ENCODE measurements around the gene ADAM10. TPM values are rescaled to one million over a fixed set of nuclear protein-coding genes. Genes with fewer than 3 reads are reported as not detected.

The ADAM10 gene
- total and polyA plus RNA-seq, 2 of the 4 experiments (the other 2 are of a cell fraction) = 110 to 185 TPM

- no peaks in the 10 kb centered on the region for H4K20me1 ChIP-seq (ENCODE audit: insufficient read depth, low read length)
- H3K36me3 ChIP-seq (ENCODE audit: control insufficient read depth, insufficient read depth, low read length) = peaks cover 13% of the 10 kb centered on the region
- no peak overlapping the region for H2AK5ac ChIP-seq (ENCODE audit: low read depth, low read length)
- peaks cover 4 to 19% of the 10 kb centered on the region in 2 experiments; a peak in 3 of 4 replicates for H3K79me1 ChIP-seq (ENCODE audit: low read depth in 1 of 2, low read length in 2 of 2)
- H4K8ac ChIP-seq (ENCODE audit: low read depth in 2 of 2, low read length in 2 of 2) = no peak overlapping the region
- in situ Hi-C loops (cut with MboI; ENCODE audit: low sequenced_read_pairs) (no loop called here), intact Hi-C loops (cut with micrococcal nuclease) (no loop called here), dilution Hi-C loops (cut with HindIII; ENCODE audit: low sequenced_read_pairs, unreplicated experiment) (no loop called here)
- no peak overlapping the region for H2BK20ac ChIP-seq (ENCODE audit: low read depth, low read length)
- H2BK15ac ChIP-seq (ENCODE audit: low read depth, low read length) = no peak overlapping the region
- no peak overlapping the region for H4K5ac ChIP-seq (ENCODE audit: low read depth, low read length)
- ChIA-PET CTCF (no interaction called here), POLR2A (ENCODE audit: unreplicated experiment) (no interaction called here)
- H2AK9ac ChIP-seq (replicated peaks; ENCODE audit: low read depth, low read length, poor library complexity) = no peak overlapping the region
- TF ChIP-seq CHD1 (IDR thresholded peaks at IDR 0.05; ENCODE audit: low read depth, low read length) = no peak
- TF ChIP-seq RAD21 (IDR thresholded peaks at IDR 0.05; ENCODE audit: low read length) = no peak
- TF ChIP-seq MXI1 (IDR thresholded peaks at IDR 0.05; ENCODE audit: borderline replicate concordance, low read depth, low read length) = no peak
- no peak for TF ChIP-seq CTCF (conservative IDR thresholded peaks at IDR 0.05; ENCODE audit: low read depth, low read length)
- no peak for TF ChIP-seq USF2 (IDR thresholded peaks at IDR 0.05; ENCODE audit: low read depth, low read length)
- no peak for TF ChIP-seq BHLHE40 (IDR thresholded peaks at IDR 0.05; ENCODE audit: low read depth, low read length)
- TF ChIP-seq RFX5 (IDR thresholded peaks at IDR 0.05; ENCODE audit: low read depth, low read length) = no peak
- no peak for TF ChIP-seq ELK1 (IDR thresholded peaks at IDR 0.05; ENCODE audit: borderline replicate concordance, low read depth, low read length)
- no peak for TF ChIP-seq CEBPB (IDR thresholded peaks at IDR 0.05; ENCODE audit: low read depth, low read length)
- no peak for TF ChIP-seq NFE2L2 (IDR thresholded peaks at IDR 0.05; ENCODE audit: low read depth, low read length)
- TF ChIP-seq MAZ (IDR thresholded peaks at IDR 0.05; ENCODE audit: borderline replicate concordance, low read depth, low read length) = no peak
- no peak for TF ChIP-seq MAFK (IDR thresholded peaks at IDR 0.05; ENCODE audit: low read depth, low read length)
- no peak for TF ChIP-seq POLR2A (IDR thresholded peaks at IDR 0.05; ENCODE audit: low read depth, low read length)
- no peak for TF ChIP-seq FOS (IDR thresholded peaks at IDR 0.05; ENCODE audit: low read depth, low read length)
- TF ChIP-seq RCOR1 (IDR thresholded peaks at IDR 0.05; ENCODE audit: insufficient replicate concordance, low read length) = no peak
- TF ChIP-seq SMC3 (IDR thresholded peaks at IDR 0.05; ENCODE audit: low read depth, low read length) = no peak
- DNase-seq = no peak
- no peak overlapping the region for H2AFZ ChIP-seq (replicated peaks; ENCODE audit: low read length, poor library complexity)
- H3K27ac ChIP-seq (ENCODE audit: insufficient read depth, low read length) = no peak overlapping the region
- no peak overlapping the region for H3K14ac ChIP-seq (replicated peaks; ENCODE audit: low read depth, low read length)
- H3K4me3 ChIP-seq (ENCODE audit: insufficient read depth, low read depth, low read length) = no peak overlapping the region
- no peak overlapping the region for H3K23ac ChIP-seq (ENCODE audit: low read depth, low read length)
- H3K9me1 ChIP-seq (ENCODE audit: insufficient read depth, low read length) = no peaks in the 10 kb centered on the region
- H2BK5ac ChIP-seq (ENCODE audit: low read depth, low read length, poor library complexity, severe bottlenecking) = no peak overlapping the region
- no peak overlapping the region for H3K4me2 ChIP-seq (ENCODE audit: low read depth, low read length)
- H3K27me3 ChIP-seq (ENCODE audit: control insufficient read depth, insufficient read depth, low read length) = no peaks in the 10 kb centered on the region
- H3K4ac ChIP-seq (ENCODE audit: low read depth, low read length) = no peak overlapping the region
- H3K18ac ChIP-seq (ENCODE audit: low read depth, low read length) = no peak overlapping the region
- H3K9me3 ChIP-seq (ENCODE audit: control insufficient read depth, insufficient read depth, low read length) = no peaks in the 10 kb centered on the region
- no TSS peak for BruUV-seq (replicated peaks)
- no CpG with 5 or more reads among the region's 2 CpGs for WGBS, 2 experiments (ENCODE audit: extremely low coverage in 2 of 2, insufficient read length in 1 of 2)
- no peak overlapping the region for H4K91ac ChIP-seq (ENCODE audit: insufficient read depth, low read depth, low read length)
- ATAC-seq (ENCODE audit: low read depth) = no peak
- no peak overlapping the region for H3K9ac ChIP-seq (ENCODE audit: low read depth, low read length)
- H2BK120ac ChIP-seq (ENCODE audit: low read depth, low read length) = no peak overlapping the region
- 0 out of 2 replicates have a peak, but pooled peaks cover 1% of the 10 kb centered on the region for H3K4me1 ChIP-seq (ENCODE audit: control insufficient read depth, insufficient read depth, low read length)
- H3K56ac ChIP-seq (ENCODE audit: extremely low read depth, insufficient read depth, low read length) = no peak overlapping the region
Observed at GRCh38 chr15:58631319-58631718, 118.2 kb downstream of the ADAM10 start.
